HepG2 (cell line): Measurements from ENCODE around the gene GLYATL3. TPM values are rescaled to one million over a fixed set of nuclear protein-coding genes. Genes with fewer than 3 reads are reported as not detected.

Source experiments
- ARID2 ChIP-seq: sonication (generic); formaldehyde crosslinking; IDR thresholded peaks from 2 replicates; pipeline ENCODE4 v1.8.1; 2022; ENCODE audit warnings: mild to moderate bottlenecking, missing genetic modification reagents, borderline replicate concordance
- ARID3A ChIP-seq: IDR thresholded peaks from 2 replicates; pipeline ENCODE4 v1.6.1; 2012; ENCODE audit warnings: low read depth, low read length, improper control_type of control experiment
- FOXK2 ChIP-seq: fragments of 450-650 bp; IDR thresholded peaks from 2 replicates; pipeline ENCODE4 v1.6.1; 2016
- ISL2 ChIP-seq: sonication (generic); formaldehyde crosslinking; IDR thresholded peaks from 2 replicates; pipeline ENCODE4 v1.5.0; 2020; ENCODE audit warnings: missing genetic modification reagents
- MLXIP ChIP-seq: sonication (generic); formaldehyde crosslinking; IDR thresholded peaks from 2 replicates; pipeline ENCODE4 v1.9.0; 2021; ENCODE audit warnings: missing genetic modification reagents, borderline replicate concordance
- MZF1 ChIP-seq: sonication (generic); formaldehyde crosslinking; IDR thresholded peaks from 2 replicates; pipeline ENCODE4 v1.8.1; 2023; ENCODE audit warnings: mild to moderate bottlenecking, missing genetic modification reagents, borderline replicate concordance
- NFYC ChIP-seq: IDR thresholded peaks from 2 replicates; pipeline ENCODE4 v1.6.1; 2016; ENCODE audit warnings: missing genetic modification reagents, missing compliant biosample characterization
- PAF1 ChIP-seq: IDR thresholded peaks from 2 replicates; pipeline ENCODE4 v1.6.1; 2016; ENCODE audit warnings: missing genetic modification reagents, missing compliant biosample characterization
- PHF20 ChIP-seq: sonication (generic); formaldehyde crosslinking; IDR thresholded peaks from 2 replicates; pipeline ENCODE4 v1.5.0; 2020; ENCODE audit warnings: mild to moderate bottlenecking, missing genetic modification reagents
- RAD21 ChIP-seq: fragments of 450-650 bp; formaldehyde crosslinking; IDR thresholded peaks from 2 replicates; pipeline ENCODE4 v1.5.0; 2020; ENCODE audit warnings: mild to moderate bottlenecking
- SALL1 ChIP-seq: sonication (generic); formaldehyde crosslinking; IDR thresholded peaks from 2 replicates; pipeline ENCODE4 v1.8.0; 2022; ENCODE audit warnings: mild to moderate bottlenecking, missing genetic modification reagents
- THYN1 ChIP-seq: sonication (generic); formaldehyde crosslinking; IDR thresholded peaks from 2 replicates; pipeline ENCODE4 v1.8.1; 2023; ENCODE audit warnings: low read depth, mild to moderate bottlenecking, moderate library complexity, missing genetic modification reagents, borderline replicate concordance
- YEATS4 ChIP-seq: sonication (generic); formaldehyde crosslinking; IDR thresholded peaks from 2 replicates; pipeline ENCODE4 v1.4.0; 2020; ENCODE audit warnings: missing genetic modification reagents, borderline replicate concordance
- ZNF17 ChIP-seq: sonication (generic); formaldehyde crosslinking; IDR thresholded peaks from 2 replicates; pipeline ENCODE4 v1.5.0; 2020; ENCODE audit warnings: mild to moderate bottlenecking, missing genetic modification reagents
- ZNF556 ChIP-seq: sonication (generic); formaldehyde crosslinking; IDR thresholded peaks from 2 replicates; pipeline ENCODE4 v1.4.0; 2020; ENCODE audit warnings: mild to moderate bottlenecking, missing genetic modification reagents, borderline replicate concordance
- ZNF605 ChIP-seq: sonication (generic); formaldehyde crosslinking; IDR thresholded peaks from 2 replicates; pipeline ENCODE4 v1.8.0; 2022; ENCODE audit warnings: mild to moderate bottlenecking, missing genetic modification reagents
- ZUFSP ChIP-seq: sonication (generic); formaldehyde crosslinking; IDR thresholded peaks from 2 replicates; pipeline ENCODE4 v1.9.0; 2021; ENCODE audit warnings: missing genetic modification reagents, mild to moderate bottlenecking, borderline replicate concordance
- polyA plus RNA-seq, 8 experiments: library from polyadenylated mRNA; depleted of rRNA in 3 of 8; stranded (reverse) in 7 of 8; unstranded in 1 of 8; fragments of >200 nt; fragmentation: Illumina TruSeq in 4 of 8; extraction: Trizol in 4 of 8; gene quantifications; 2 replicates each; pipeline versions ENCODE4 v1.2.1 to v1.2.3, GENCODE V29; 2011 to 2016; ENCODE audit warnings: low read depth in 4 of 8, missing spikeins in 1 of 8, mixed read lengths in 1 of 8; ENCODE audit not compliant: insufficient read depth in 1 of 8
- total RNA-seq, 5 experiments: library from RNA; depleted of rRNA; stranded (reverse); fragments of >200 nt; fragmentation: Illumina TruSeq; extraction: Trizol; gene quantifications; 2 replicates each; pipeline ENCODE4 v1.2.3, GENCODE V29; 2016; ENCODE audit warnings: low read depth in 1 of 5
- TF ChIP-seq, protein P1 (sequence below): sonication (generic); formaldehyde crosslinking; IDR thresholded peaks from 2 replicates; pipeline ENCODE4 v1.9.0; 2021; ENCODE audit warnings: missing genetic modification reagents, borderline replicate concordance
- TF ChIP-seq, protein P2 (sequence below): sonication (generic); formaldehyde crosslinking; IDR thresholded peaks from 2 replicates; pipeline ENCODE4 v1.5.0; 2020; ENCODE audit warnings: mild to moderate bottlenecking, low read depth, missing genetic modification reagents, borderline replicate concordance

GLYATL3 gene
- total and polyA plus RNA-seq, 2 of the 13 experiments (the other 11 are each of a cell fraction or from before 2014, with no cell fraction given) = 0.05 TPM; not detected in 1

GRCh38 chr6:49522710-49523593, 23.2 kb downstream of the GLYATL3 start (continued):
- TF ChIP-seq PAF1 (CRISPR knock-in tag) = no peak
- no peak for TF ChIP-seq PHF20 (CRISPR knock-in tag)
- peak; percentile 74; the same call in 1 of the 2 replicates for TF ChIP-seq FOXK2
- no peak for TF ChIP-seq THYN1
- TF ChIP-seq, protein P1, sequence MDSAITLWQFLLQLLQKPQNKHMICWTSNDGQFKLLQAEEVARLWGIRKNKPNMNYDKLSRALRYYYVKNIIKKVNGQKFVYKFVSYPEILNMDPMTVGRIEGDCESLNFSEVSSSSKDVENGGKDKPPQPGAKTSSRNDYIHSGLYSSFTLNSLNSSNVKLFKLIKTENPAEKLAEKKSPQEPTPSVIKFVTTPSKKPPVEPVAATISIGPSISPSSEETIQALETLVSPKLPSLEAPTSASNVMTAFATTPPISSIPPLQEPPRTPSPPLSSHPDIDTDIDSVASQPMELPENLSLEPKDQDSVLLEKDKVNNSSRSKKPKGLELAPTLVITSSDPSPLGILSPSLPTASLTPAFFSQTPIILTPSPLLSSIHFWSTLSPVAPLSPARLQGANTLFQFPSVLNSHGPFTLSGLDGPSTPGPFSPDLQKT (CRISPR knock-in tag) = no peak
- peak; percentile 57; the same call in 1 of the 2 replicates for TF ChIP-seq ZNF605 (CRISPR knock-in tag)
- peak; percentile 100 for TF ChIP-seq ARID3A
- no peak for TF ChIP-seq ARID2
- TF ChIP-seq ZNF17 (CRISPR knock-in tag) = peak; percentile 82; the same call in 1 of the 2 replicates
- TF ChIP-seq ZUFSP (CRISPR knock-in tag) = no peak
- peak; percentile 77; the same call in 1 of the 2 replicates for TF ChIP-seq YEATS4 (CRISPR knock-in tag)
- peak; percentile 98 for TF ChIP-seq ISL2 (CRISPR knock-in tag)
- TF ChIP-seq, protein P2, sequence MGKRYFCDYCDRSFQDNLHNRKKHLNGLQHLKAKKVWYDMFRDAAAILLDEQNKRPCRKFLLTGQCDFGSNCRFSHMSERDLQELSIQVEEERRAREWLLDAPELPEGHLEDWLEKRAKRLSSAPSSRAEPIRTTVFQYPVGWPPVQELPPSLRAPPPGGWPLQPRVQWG = no peak
- TF ChIP-seq ZNF556 (CRISPR knock-in tag) = peak; percentile 75; the same call in 1 of the 2 replicates
- no peak for TF ChIP-seq MLXIP
- TF ChIP-seq MZF1 (CRISPR knock-in tag) = no peak
- peak; percentile 48; the same call in 1 of the 2 replicates for TF ChIP-seq RAD21 (CRISPR knock-in tag)
- TF ChIP-seq SALL1 (CRISPR knock-in tag) = peak; percentile 98
- TF ChIP-seq NFYC (CRISPR knock-in tag) = no peak; the same call in 1 of the 2 replicates
